Measurements from ENCODE around the gene COL16A1.

GRCh38 chr1:31695327-31695726 lies 8.5 kb downstream of the COL16A1 start:
- no peak for TF ChIP-seq CTCF (IDR thresholded peaks at IDR 0.05; ENCODE audit: poor library complexity)
- no peak for TF ChIP-seq EZH2 (IDR thresholded peaks at IDR 0.05; ENCODE audit: borderline replicate concordance)

Measured in hepatocyte (in vitro differentiated cells).